Regular cardiac myocyte (primary cell): ENCODE measurements around the gene HGS. TPM values are rescaled to one million over a fixed set of nuclear protein-coding genes. Genes with fewer than 3 reads are reported as not detected.

Experiments
- total RNA-seq: library from RNA; depleted of rRNA; stranded (reverse); fragments of >200 nt; gene quantifications from 2 replicates; pipeline ENCODE4 v1.2.3, GENCODE V29; 2014

The HGS gene, protein sequence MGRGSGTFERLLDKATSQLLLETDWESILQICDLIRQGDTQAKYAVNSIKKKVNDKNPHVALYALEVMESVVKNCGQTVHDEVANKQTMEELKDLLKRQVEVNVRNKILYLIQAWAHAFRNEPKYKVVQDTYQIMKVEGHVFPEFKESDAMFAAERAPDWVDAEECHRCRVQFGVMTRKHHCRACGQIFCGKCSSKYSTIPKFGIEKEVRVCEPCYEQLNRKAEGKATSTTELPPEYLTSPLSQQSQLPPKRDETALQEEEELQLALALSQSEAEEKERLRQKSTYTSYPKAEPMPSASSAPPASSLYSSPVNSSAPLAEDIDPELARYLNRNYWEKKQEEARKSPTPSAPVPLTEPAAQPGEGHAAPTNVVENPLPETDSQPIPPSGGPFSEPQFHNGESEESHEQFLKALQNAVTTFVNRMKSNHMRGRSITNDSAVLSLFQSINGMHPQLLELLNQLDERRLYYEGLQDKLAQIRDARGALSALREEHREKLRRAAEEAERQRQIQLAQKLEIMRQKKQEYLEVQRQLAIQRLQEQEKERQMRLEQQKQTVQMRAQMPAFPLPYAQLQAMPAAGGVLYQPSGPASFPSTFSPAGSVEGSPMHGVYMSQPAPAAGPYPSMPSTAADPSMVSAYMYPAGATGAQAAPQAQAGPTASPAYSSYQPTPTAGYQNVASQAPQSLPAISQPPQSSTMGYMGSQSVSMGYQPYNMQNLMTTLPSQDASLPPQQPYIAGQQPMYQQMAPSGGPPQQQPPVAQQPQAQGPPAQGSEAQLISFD
- total RNA-seq, result 74.6 and 77.2 TPM in 2 replicates

DNA sequence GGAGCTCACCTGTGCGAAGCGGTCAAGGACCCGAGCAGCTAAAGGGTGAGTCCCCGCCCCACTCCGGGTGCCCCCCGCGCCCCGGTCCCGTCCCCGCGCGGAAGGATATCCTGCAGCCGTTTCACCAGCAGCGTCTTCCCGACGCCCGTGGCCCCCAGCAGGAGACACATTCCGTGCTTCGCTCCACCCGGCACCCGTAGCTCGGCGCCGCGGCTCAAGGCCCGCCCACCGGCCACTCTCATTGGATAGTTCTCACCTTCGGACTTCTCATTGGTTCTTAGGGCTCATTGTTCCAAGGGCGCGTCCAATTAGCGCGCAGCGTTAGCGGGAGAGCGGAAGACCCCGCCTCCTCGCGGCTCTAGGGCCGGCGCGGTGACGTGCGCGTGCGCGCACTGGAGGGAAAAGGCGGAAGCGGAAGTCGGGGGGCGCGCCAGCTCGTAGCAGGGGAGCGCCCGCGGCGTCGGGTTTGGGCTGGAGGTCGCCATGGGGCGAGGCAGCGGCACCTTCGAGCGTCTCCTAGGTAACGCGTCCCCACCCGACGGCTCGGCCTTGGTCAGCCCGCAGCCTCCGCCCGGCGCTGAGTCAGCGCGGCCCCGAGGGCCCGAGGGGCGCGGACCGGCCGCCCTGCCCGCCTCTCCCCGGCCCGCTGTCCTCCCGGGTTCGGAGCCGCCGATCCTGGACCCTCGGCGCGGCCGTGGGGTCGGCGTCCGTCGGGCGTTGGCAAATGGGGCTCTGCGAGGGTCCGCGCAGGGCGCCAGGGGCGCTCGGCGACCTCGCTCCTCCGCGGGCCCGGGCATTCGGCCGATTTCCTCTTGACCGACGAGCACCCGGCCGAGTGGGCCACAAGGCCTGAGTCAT lies at the start of gene HGS, which contains the start of gene ARL16:
TSS of gene HGS (plus strand) at position 428 of the 858 bp plus-strand sequence. CDS start at position 484, 56 bp downstream.
TSS of gene ARL16 (minus strand) at position 214 of the 858 bp plus-strand sequence. CDS start at position 170, 44 bp downstream.

DNA sequence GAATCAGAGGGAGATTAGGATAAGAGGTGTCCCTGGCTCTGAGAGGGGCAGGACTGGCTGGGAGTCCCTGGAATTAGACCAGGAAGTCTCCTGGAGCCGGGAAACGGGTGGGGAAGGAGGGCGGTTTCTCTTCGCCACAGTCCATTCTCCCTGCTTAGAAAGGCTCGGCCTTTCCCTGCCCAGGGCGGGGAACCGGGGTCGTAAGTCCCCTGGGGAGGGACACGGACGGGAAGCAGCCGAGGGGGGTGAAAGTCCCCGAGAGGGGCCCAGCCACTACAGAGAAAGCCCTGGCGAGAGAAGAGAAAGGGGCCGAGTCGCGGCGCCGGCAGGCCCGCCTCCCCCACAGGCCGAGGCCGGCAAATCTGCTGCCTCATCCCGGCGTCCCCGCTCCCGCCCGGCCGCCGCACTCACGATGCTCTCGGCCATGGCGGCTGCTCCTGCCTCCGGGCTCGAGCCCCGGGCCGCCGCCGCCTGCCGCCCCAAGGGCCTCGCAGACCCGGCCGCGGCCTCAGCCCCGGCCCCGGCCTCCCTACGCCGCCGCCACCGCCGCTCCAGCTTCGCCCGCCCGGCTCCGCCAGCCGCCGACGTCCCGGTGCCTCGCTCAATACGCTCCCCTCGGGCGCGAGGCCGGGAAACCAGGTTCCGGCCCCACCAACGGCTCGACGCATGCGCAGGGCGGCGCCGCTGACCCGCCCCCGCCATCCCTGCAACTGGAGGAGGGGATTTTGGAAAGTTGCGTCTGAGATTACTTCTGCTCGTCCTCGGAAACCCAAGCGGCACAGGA lies 47.1 kb upstream of the HGS start, which contains the start of the genes NPLOC4 and TSPAN10:
TSS of gene NPLOC4 (minus strand) at position 608 of the 784 bp plus-strand sequence. CDS start at position 426, 182 bp downstream.
TSS of gene TSPAN10 (plus strand) at position 692 of the 784 bp plus-strand sequence. CDS start 5,217 bp downstream, outside the sequence.

DNA sequence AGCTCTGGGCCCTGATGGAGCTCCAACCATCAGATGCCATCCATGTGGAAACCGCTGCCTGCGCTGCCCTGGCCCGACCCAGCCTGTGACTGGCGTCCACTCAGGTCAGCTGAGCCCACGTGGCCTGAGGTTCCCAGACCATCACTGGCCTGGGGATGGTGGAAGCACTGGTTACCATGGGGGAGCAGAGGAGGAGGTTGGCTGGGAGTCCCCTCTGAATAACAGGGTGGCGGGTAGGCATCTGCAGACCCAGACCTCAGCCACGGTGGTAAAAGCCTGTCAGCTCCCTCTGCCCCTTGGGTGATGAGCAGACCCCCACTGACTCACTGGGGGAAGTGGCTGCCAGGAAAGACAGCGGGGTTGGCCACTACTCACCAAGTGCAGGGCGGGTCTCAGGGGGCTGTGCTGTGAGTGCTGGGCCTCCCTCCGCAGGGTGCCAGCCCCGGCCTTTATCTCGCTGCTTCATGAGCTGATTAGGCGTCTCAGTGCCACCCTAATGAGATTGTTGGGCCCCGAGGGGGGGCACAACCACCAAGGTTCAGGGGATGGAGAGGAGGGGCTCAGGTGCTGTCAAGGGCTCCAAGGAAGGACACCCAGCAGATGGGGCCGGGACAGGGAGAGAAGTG lies 27.6 kb upstream of the HGS start, which contains the start of gene PDE6G:
TSS of gene PDE6G (minus strand) at position 425 of the 626 bp plus-strand sequence. CDS start 3,237 bp downstream, outside the sequence.

DNA sequence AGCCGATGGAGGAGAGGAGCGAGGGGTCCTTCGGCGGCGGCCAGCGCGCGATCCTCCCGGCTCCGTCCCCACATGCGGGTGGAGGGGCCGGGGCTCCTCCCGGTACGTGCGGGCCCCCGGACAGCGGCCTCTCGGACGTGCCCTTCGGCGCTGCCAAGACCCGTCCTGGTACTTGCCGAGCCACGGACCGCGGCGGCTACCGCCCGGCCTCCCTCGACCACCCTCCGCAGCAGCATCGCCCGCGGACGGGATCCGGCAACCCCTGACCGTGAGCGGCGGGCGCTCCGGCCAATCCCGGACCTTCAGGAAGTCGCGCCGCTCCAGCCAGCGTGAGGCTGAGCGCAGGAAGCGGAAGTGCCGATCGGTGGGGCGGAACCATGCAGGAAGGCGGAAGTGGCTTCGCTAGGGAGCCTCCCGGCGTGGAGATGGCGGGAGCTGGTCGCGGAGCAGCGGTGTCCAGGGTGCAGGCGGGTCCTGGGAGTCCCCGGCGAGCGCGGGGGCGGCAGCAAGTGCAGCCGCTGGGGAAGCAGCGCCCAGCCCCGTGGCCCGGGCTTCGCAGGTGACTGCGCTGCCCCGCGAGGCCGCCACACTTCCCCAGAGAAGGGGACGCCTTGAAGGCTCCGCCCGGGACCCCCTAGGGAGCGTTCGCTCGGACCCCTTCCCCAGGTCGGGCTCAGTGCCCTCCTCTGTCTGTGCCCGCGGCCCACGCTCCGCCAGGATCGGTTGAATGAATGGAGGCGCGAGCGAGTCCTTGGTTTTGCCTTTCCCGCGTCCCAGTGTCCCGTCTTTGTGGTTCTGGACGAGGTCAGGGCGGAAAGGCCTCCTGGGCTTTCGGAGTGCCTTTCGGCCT lies 17.2 kb upstream of the HGS start, which contains the start of the genes CCDC137 and OXLD1:
TSS of gene CCDC137 (plus strand) at position 396 of the 850 bp plus-strand sequence. CDS start at position 426, 30 bp downstream.
TSS of gene OXLD1 (minus strand) at position 264 of the 850 bp plus-strand sequence. CDS start at position 236, 28 bp downstream.

DNA sequence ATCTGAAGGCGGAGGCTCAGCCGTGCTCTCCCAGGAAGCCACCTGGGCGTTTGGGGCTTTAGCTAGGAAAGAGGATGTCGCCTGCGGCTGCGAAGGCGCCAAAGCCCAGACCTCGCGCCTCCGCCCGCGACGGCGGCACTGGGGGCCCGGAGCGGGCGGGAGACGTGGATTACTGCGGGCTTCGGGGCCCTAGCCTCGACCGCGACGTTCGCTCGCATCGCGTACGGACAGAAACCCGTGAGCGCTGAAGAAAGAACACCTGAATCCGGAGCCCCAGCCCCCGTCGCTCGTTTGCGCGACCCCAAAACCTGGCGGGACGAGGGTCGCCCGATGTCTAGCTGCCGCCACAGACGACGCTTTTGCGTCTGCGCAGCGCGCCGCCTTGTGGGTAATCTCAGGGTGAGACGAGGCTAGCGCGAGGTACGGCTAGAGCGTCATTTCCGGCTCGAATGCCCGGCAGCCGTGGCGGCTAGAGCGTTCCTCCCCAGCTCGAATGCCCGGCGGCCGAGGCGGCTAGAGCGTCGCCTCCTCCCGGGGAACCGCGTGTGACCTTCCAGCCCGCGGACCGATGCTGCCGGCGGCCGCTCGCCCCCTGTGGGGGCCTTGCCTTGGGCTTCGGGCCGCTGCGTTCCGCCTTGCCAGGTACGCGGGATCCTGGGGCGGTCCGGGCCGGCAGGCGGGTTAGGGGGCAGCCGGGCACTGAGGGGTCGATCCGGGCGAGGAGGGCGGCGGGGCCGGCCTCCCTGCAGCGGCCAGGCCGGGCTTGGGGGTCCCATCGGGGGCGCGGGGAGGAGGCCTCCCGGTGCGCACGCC lies 19.3 kb downstream of the HGS start, which contains the start of gene MRPL12:
TSS of gene MRPL12 (plus strand) at position 434 of the 813 bp plus-strand sequence. CDS start at position 569, 135 bp downstream.

DNA sequence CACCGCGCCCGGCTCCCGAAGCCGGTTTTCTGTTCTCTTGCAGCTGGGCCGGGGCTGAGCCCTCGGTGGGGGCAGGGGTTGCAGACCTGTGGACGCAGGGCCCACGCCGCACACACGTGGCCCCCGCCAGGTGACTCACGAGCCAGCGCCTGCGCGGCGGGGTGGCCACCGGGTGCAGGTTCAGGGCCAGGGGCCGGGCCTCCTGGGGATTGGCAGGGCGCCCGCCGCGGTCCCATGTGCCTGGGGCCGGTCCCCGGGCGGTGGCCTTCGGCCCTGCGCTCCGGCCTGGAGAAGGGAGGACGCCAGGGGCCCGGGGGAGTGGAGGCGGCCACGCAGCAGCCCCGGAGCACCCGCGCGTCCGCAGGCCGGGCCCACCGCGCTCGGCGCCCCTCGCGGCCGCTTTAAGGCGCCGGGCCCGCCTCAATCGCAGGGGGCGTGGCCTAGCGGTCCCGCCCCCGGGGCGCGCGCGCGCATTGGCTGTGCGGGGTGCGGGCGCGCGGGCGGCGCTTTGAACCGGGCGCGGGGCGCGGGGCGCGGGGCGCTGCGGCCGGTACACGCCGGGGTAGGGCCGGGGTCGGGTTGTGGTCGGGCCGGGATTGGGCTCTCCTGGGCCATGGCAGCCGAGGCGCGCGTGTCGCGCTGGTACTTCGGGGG lies 28.1 kb downstream of the HGS start, which contains the start of gene SLC25A10:
TSS of gene SLC25A10 (plus strand) at position 471 of the 654 bp plus-strand sequence. CDS start at position 614, 143 bp downstream.

Other genes starting within 250 kb of the HGS start
- gene ACTG1, start 171.2 kb upstream of the HGS start, total RNA-seq, result 5,189 and 7,714 TPM in 2 replicates
- gene FSCN2, start 155.6 kb upstream of the HGS start, total RNA-seq, result 0.19 and 5.1 TPM in 2 replicates
- gene FAAP100, start 131.7 kb upstream of the HGS start, total RNA-seq, result 14.7 and 17.4 TPM in 2 replicates
- gene NPLOC4, start 46.9 kb upstream of the HGS start, total RNA-seq, result 55.0 and 97.4 TPM in 2 replicates
- gene TSPAN10, start 46.8 kb upstream of the HGS start, total RNA-seq, result 0.58 and 1.7 TPM in 2 replicates
- not detected in 2 replicates for gene PDE6G, start 27.5 kb upstream of the HGS start, total RNA-seq
- 24.8 and 39.5 TPM in 2 replicates for gene OXLD1, start 17.4 kb upstream of the HGS start, total RNA-seq
- gene CCDC137, start 17.3 kb upstream of the HGS start, total RNA-seq, result 5.6 and 13.8 TPM in 2 replicates
- 24.0 and 26.6 TPM in 2 replicates for gene ARL16, start 214 bp upstream of the HGS start, total RNA-seq
- gene MRPL12, start 19.4 kb downstream of the HGS start, total RNA-seq, result 3.7 and 65.9 TPM in 2 replicates
- gene SLC25A10, start 28.3 kb downstream of the HGS start, total RNA-seq, result 5.6 and 17.8 TPM in 2 replicates
- gene GCGR, start 120.1 kb downstream of the HGS start, total RNA-seq, result not detected in 2 replicates
- 91.6 and 113 TPM in 2 replicates for gene MCRIP1, start 149.3 kb downstream of the HGS start, total RNA-seq
- 0.19 and 0.28 TPM in 2 replicates for gene PPP1R27, start 151.0 kb downstream of the HGS start, total RNA-seq
- 1,109 and 1,495 TPM in 2 replicates for gene P4HB, start 176.5 kb downstream of the HGS start, total RNA-seq
- gene ARHGDIA, start 187.3 kb downstream of the HGS start, total RNA-seq, result 132 and 223 TPM in 2 replicates
- 60.0 and 264 TPM in 2 replicates for gene ALYREF, start 207.6 kb downstream of the HGS start, total RNA-seq
- 110 and 239 TPM in 2 replicates for gene ANAPC11, start 207.7 kb downstream of the HGS start, total RNA-seq
- 0.58 and 0.85 TPM in 2 replicates for gene NPB, start 218.2 kb downstream of the HGS start, total RNA-seq
- gene PCYT2, start 227.4 kb downstream of the HGS start, total RNA-seq, result 27.6 and 43.3 TPM in 2 replicates
- 11.3 and 23.8 TPM in 2 replicates for gene SIRT7, start 234.2 kb downstream of the HGS start, total RNA-seq
- 14.4 TPM in 2 replicates for gene MAFG, start 243.7 kb downstream of the HGS start, total RNA-seq